Measurements from ENCODE around the gene SP1.
"Not testable (repeated sequence)": the region's sequence is repeated elsewhere in the genome, so short reads cannot be mapped to it uniquely, and the experiment has no call there.

Gene SP1

GRCh38 chr12:53380104-53380793, at the start of gene SP1:
SP1 (plus strand) TSS chr12:53380176; CDS start chr12:53380292, 116 bp downstream.
- peak; percentile 98 for DNase-seq

GRCh38 chr12:53330671-53331070, 49.3 kb upstream of the SP1 start:
- no peak for DNase-seq

GRCh38 chr12:53332339-53332738, 47.6 kb upstream of the SP1 start:
- DNase-seq = not testable (repeated sequence)

GRCh38 chr12:53332744-53333143, 47.2 kb upstream of the SP1 start:
- DNase-seq = no peak

GRCh38 chr12:53333289-53333688, 46.7 kb upstream of the SP1 start:
- no peak for DNase-seq

- no peak for DNase-seq
Measured at GRCh38 chr12:53333845-53334244, 46.1 kb upstream of the SP1 start.

GRCh38 chr12:53334822-53335221, 45.2 kb upstream of the SP1 start:
- no peak for DNase-seq

GRCh38 chr12:53336181-53336681, 43.7 kb upstream of the SP1 start, which contains the start of gene SP7:
SP7 (minus strand) TSS chr12:53336354; CDS start chr12:53335646, 708 bp downstream.
- DNase-seq = peak; percentile 88

GRCh38 chr12:53338017-53338416, 42.0 kb upstream of the SP1 start:
- peak; percentile 89 for DNase-seq

GRCh38 chr12:53338916-53339315, 41.1 kb upstream of the SP1 start:
- peak; percentile 48 for DNase-seq

GRCh38 chr12:53340398-53340797, 39.6 kb upstream of the SP1 start:
- no peak for DNase-seq

- no peak for DNase-seq
Measured at GRCh38 chr12:53343449-53343848, 36.5 kb upstream of the SP1 start.

GRCh38 chr12:53343969-53344368, 36.0 kb upstream of the SP1 start:
- DNase-seq = no peak

- no peak for DNase-seq
Measured at GRCh38 chr12:53344487-53344823, 35.5 kb upstream of the SP1 start.

- DNase-seq = peak; percentile 80
Measured at GRCh38 chr12:53344824-53345485, 35.0 kb upstream of the SP1 start.

- peak; percentile 79 for DNase-seq
Measured at GRCh38 chr12:53345486-53346188, 34.3 kb upstream of the SP1 start.

GRCh38 chr12:53346491-53346890, 33.5 kb upstream of the SP1 start:
- DNase-seq = no peak

- no peak for DNase-seq
Measured at GRCh38 chr12:53347905-53348304, 32.1 kb upstream of the SP1 start.

- peak; percentile 88 for DNase-seq
Measured at GRCh38 chr12:53352331-53353256, 27.4 kb upstream of the SP1 start.

GRCh38 chr12:53353257-53353655, 26.7 kb upstream of the SP1 start:
- DNase-seq = no peak

- DNase-seq = no peak
Measured at GRCh38 chr12:53355121-53355520, 24.9 kb upstream of the SP1 start.

- no peak for DNase-seq
Measured at GRCh38 chr12:53358836-53359419, 21.0 kb upstream of the SP1 start.

All from NCI-H69 (cell line).